Cardiac fibroblast (primary cell): ENCODE data around the gene FARS2.

Experiments
- DNase-seq, 2 donors: peaks; one replicate each; pipeline versions ENCODE4 v3.0.0 to v3.0.0-alpha.2; 2010; ENCODE audit warnings: low read depth in 2 of 2
- H3K4me3 ChIP-seq, 2 donors: replicated peaks in 1 of 2; 1 replicate in 1 of 2; 2 replicates in 1 of 2; pipeline ENCODE4 v1.5.1; 2011; ENCODE audit warnings: low read depth in 2 of 2, low read length in 2 of 2, mild to moderate bottlenecking in 2 of 2, moderate library complexity in 1 of 2
- TF ChIP-seq, protein P1 (sequence below): IDR thresholded peaks from one replicate; pipeline ENCODE4 v1.5.1; 2011; ENCODE audit warnings: low read depth, mild to moderate bottlenecking, low read length, inconsistent platforms

Gene FARS2

GRCh38 chr6:5809450-5809849, 548.1 kb downstream of the FARS2 start:
- H3K4me3 ChIP-seq, result no peak overlapping the region
- TF ChIP-seq, protein P1, sequence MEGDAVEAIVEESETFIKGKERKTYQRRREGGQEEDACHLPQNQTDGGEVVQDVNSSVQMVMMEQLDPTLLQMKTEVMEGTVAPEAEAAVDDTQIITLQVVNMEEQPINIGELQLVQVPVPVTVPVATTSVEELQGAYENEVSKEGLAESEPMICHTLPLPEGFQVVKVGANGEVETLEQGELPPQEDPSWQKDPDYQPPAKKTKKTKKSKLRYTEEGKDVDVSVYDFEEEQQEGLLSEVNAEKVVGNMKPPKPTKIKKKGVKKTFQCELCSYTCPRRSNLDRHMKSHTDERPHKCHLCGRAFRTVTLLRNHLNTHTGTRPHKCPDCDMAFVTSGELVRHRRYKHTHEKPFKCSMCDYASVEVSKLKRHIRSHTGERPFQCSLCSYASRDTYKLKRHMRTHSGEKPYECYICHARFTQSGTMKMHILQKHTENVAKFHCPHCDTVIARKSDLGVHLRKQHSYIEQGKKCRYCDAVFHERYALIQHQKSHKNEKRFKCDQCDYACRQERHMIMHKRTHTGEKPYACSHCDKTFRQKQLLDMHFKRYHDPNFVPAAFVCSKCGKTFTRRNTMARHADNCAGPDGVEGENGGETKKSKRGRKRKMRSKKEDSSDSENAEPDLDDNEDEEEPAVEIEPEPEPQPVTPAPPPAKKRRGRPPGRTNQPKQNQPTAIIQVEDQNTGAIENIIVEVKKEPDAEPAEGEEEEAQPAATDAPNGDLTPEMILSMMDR, result no peak
- no peak for DNase-seq

DNA sequence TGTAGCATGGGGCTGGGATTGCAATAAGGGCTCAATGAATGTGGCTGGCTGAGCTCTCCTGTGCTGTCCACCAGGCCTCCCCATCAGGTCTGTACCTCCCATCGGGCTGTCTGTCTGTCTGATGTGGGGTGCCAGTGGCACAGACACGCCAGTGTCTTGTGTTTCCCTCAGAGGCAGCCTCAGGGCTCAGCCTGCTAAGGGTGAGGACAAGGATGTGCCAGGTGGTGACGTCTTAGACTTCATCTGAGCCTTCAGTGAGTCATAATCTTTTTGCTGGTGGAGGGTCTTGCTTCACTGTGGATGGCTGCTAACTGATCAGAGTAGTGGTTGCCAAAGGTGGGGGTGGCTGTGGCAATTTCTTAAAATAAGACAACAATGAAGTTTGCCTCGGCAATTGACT, 550.7 kb downstream of the FARS2 start:
- no peak for DNase-seq
- no peak overlapping the region for H3K4me3 ChIP-seq
- TF ChIP-seq, protein P1, result no peak

- TF ChIP-seq, protein P1, result no peak
- DNase-seq, result no peak
- H3K4me3 ChIP-seq, result no peak overlapping the region
Measured at GRCh38 chr6:5813625-5814027, 552.3 kb downstream of the FARS2 start.

DNA sequence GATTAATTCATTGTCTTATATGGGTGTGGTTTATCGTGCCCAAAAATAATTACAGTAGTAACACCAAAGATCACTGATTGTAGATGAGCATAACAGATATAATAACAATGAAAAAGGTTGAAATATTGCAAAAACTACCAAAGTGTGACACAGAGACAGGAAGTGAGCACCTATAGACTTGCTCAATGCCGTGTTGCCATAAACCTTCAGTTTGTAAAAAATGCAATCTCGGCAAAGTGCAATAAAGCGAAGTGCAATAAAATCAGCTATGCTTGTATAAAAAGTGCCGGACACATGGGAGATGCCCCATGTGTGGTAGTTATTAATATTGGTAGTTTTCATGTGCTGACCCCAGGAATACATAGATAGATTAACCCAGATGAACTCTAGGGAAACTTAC, 552.8 kb downstream of the FARS2 start:
- no peak for DNase-seq
- TF ChIP-seq, protein P1, result no peak
- H3K4me3 ChIP-seq, result no peak overlapping the region

DNA sequence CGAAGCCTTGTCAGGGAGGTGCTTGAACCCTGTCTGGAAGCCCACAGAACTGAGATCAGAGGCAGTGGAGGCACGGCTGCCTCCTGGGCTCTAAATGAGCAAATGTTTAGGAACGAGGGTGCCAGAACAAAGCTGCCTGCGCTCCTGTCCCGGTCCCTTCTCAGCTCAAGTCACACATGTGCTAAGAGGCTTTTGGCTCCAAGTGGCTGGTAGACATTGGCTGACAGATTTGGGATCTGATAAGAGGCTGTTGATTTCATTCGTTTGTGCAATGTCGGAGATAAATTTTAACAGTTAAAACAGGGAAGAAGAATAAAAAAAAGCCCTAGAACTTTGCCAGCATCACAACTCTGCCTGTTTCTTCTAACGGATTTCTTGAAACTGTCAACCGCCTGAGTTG, 553.6 kb downstream of the FARS2 start:
- TF ChIP-seq, protein P1, result no peak
- no peak for DNase-seq
- H3K4me3 ChIP-seq, result no peak overlapping the region

DNA sequence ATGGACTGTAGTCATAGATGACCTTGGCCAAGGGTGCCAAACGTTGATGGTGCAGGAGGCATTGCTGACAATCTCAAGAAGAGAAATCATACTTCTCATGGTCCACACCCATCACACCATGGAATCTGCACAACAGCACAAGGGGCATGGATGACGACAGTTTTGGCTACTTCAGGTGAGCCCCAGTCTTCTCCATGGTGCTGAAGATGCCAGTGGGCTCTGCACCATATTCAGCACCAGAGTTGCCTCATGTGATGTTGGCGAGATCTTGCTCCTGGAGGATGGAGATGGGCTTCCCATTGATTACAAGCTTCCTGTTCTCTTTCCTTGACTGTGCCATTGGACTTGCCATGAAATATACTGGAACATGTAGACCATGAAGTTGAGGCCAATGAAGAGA, 556.6 kb downstream of the FARS2 start:
- no peak overlapping the region for H3K4me3 ChIP-seq
- TF ChIP-seq, protein P1, result no peak

GRCh38 chr6:5818959-5819358, 557.6 kb downstream of the FARS2 start:
- no peak for DNase-seq
- no peak overlapping the region for H3K4me3 ChIP-seq
- TF ChIP-seq, protein P1, result no peak

More for the DNA sequence above, 556.6 kb downstream of the FARS2 start:
- DNase-seq, result no peak
